HG03045 (cell line): ENCODE data around the gene CFAP119.

Experiments
- ATAC-seq: cut with Tn5 transposase; IDR thresholded peaks from one replicate; pipeline ENCODE4 v1.9.1; 2021; ENCODE audit warnings: mild to moderate bottlenecking, moderate library complexity; ENCODE audit not compliant: unreplicated experiment

CFAP119 gene

GRCh38 chr16:30762991-30763725 is 1.3 kb upstream of the CFAP119 start:
- no peak for ATAC-seq

- peak; percentile 25 for ATAC-seq
Measured at GRCh38 chr16:30761427-30761927, 385 bp downstream of the CFAP119 start.

- no peak for ATAC-seq
Measured at GRCh38 chr16:30760577-30761426, 1.1 kb downstream of the CFAP119 start.

- no peak for ATAC-seq
Measured at GRCh38 chr16:30760001-30760559, 1.8 kb downstream of the CFAP119 start.

- ATAC-seq = no peak
Measured at GRCh38 chr16:30758988-30759491, 2.8 kb downstream of the CFAP119 start.

GRCh38 chr16:30757316-30757715 is 4.5 kb downstream of the CFAP119 start:
- ATAC-seq = no peak

- ATAC-seq = no peak
Measured at GRCh38 chr16:30756781-30757100, 5.1 kb downstream of the CFAP119 start.

- ATAC-seq = no peak
Measured at GRCh38 chr16:30755955-30756780, 5.7 kb downstream of the CFAP119 start.

GRCh38 chr16:30753596-30753995 is 8.3 kb downstream of the CFAP119 start:
- no peak for ATAC-seq

GRCh38 chr16:30750876-30751465 is 10.9 kb downstream of the CFAP119 start:
- no peak for ATAC-seq

- no peak for ATAC-seq
Measured at GRCh38 chr16:30750201-30750600, 11.7 kb downstream of the CFAP119 start.

GRCh38 chr16:30748634-30749445 is 13.0 kb downstream of the CFAP119 start:
- peak; percentile 20 for ATAC-seq

- ATAC-seq = peak; percentile 98
Measured at GRCh38 chr16:30747799-30748633, 13.8 kb downstream of the CFAP119 start, which contains the start of gene PHKG2. TSS of gene PHKG2 (plus strand) at chr16:30748425. CDS start at chr16:30748821, 396 bp downstream.

- no peak for ATAC-seq
Measured at GRCh38 chr16:30747331-30747730, 14.5 kb downstream of the CFAP119 start.

- ATAC-seq = no peak
Measured at GRCh38 chr16:30746638-30747175, 15.2 kb downstream of the CFAP119 start.

- ATAC-seq = no peak
Measured at GRCh38 chr16:30745082-30745481, 16.8 kb downstream of the CFAP119 start.

- no peak for ATAC-seq
Measured at GRCh38 chr16:30744183-30744582, 17.7 kb downstream of the CFAP119 start.

GRCh38 chr16:30743716-30744115 is 18.1 kb downstream of the CFAP119 start:
- ATAC-seq = no peak
